ENCODE results near the gene COQ7. TPM values are rescaled to one million over a fixed set of nuclear protein-coding genes. Genes with fewer than 3 reads are reported as not detected.

Gene COQ7
- total RNA-seq, 1 donor from 2014 or later, result 22.0 TPM

DNA sequence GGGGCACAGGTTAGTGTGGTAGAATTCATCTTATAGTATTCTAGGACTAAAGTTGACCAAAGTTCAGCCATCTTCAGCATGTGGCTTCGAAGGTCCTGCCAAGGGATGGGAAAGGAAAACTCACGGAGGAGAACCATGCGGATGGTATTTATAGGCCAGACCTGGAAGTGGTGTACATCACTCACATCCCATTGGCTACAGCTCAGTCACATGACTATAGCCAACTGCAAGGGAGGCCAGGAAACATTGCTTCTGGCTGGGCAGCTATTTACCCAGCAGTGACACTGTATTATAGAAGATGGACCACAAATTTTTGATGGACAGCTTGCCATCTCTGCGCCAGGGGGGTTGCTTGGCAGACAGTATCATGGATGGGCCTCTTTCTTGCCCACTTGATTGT, 35.7 kb upstream of the COQ7 start:
- Histone ChIP-seq H3K36me3 (ENCODE audit: control insufficient read depth, insufficient read depth, low read length) (no peaks in the 10 kb centered on the region), H3K4me3 (ENCODE audit: low read depth, low read length) (no peak overlapping the region), H3K27me3 (ENCODE audit: control insufficient read depth, insufficient read depth, low read length) (no peaks in the 10 kb centered on the region)
- no peak for DNase-seq (ENCODE audit: low read depth)
- TF ChIP-seq, protein P1, sequence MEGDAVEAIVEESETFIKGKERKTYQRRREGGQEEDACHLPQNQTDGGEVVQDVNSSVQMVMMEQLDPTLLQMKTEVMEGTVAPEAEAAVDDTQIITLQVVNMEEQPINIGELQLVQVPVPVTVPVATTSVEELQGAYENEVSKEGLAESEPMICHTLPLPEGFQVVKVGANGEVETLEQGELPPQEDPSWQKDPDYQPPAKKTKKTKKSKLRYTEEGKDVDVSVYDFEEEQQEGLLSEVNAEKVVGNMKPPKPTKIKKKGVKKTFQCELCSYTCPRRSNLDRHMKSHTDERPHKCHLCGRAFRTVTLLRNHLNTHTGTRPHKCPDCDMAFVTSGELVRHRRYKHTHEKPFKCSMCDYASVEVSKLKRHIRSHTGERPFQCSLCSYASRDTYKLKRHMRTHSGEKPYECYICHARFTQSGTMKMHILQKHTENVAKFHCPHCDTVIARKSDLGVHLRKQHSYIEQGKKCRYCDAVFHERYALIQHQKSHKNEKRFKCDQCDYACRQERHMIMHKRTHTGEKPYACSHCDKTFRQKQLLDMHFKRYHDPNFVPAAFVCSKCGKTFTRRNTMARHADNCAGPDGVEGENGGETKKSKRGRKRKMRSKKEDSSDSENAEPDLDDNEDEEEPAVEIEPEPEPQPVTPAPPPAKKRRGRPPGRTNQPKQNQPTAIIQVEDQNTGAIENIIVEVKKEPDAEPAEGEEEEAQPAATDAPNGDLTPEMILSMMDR (IDR thresholded peaks at IDR 0.05; ENCODE audit: insufficient read depth, low read length, poor library complexity, severe bottlenecking), result no peak

DNA sequence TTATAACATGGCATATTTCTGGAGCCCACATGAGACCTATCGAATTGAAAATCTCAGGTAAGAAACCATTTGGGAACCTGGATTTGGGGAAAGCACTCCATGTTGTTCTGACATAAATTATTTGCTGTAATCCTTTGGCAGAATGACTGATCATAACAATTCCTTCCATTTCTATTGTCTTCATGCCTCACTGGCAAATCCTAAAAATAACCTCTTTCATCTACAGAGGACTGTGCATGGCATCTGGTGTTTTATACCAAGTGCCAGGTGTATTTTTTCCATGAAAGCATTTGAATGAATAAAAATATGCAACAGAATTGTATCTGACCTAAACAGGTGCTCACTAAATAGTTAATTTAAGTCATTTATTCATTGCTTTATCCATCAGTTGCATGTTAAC, 33.7 kb upstream of the COQ7 start:
- TF ChIP-seq, protein P1 (IDR thresholded peaks at IDR 0.05; ENCODE audit: insufficient read depth, low read length, poor library complexity, severe bottlenecking), result no peak
- Histone ChIP-seq H3K27me3 (ENCODE audit: control insufficient read depth, insufficient read depth, low read length) (no peaks in the 10 kb centered on the region), H3K4me3 (ENCODE audit: low read depth, low read length) (no peak overlapping the region), H3K36me3 (ENCODE audit: control insufficient read depth, insufficient read depth, low read length) (no peaks in the 10 kb centered on the region)
- no peak for DNase-seq (ENCODE audit: low read depth)

DNA sequence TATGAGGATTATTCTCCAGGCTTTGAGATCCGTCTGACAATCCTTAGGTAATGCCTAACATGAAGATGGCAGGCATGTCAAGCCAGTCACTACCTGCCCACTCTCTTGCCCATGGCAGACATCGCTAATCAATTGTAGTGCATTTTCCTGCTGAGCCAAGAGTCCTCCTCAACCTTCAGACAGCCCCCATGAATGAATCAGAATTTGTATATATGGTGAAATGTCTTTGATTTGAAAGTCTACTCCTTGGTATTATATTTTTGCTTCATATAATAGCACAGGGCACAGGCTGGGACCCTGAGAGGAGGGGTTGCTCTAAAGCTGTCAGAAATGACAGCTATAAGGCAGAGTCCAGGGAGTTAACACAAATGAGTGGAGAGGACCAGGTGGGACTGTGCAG, 27.0 kb upstream of the COQ7 start:
- TF ChIP-seq, protein P1 (IDR thresholded peaks at IDR 0.05; ENCODE audit: insufficient read depth, low read length, poor library complexity, severe bottlenecking), result no peak
- H3K36me3 ChIP-seq (ENCODE audit: control insufficient read depth, insufficient read depth, low read length), result no peaks in the 10 kb centered on the region
- no peaks in the 10 kb centered on the region for H3K27me3 ChIP-seq (ENCODE audit: control insufficient read depth, insufficient read depth, low read length)
- no peak overlapping the region for H3K4me3 ChIP-seq (ENCODE audit: low read depth, low read length)
- no peak for DNase-seq (ENCODE audit: low read depth)

DNA sequence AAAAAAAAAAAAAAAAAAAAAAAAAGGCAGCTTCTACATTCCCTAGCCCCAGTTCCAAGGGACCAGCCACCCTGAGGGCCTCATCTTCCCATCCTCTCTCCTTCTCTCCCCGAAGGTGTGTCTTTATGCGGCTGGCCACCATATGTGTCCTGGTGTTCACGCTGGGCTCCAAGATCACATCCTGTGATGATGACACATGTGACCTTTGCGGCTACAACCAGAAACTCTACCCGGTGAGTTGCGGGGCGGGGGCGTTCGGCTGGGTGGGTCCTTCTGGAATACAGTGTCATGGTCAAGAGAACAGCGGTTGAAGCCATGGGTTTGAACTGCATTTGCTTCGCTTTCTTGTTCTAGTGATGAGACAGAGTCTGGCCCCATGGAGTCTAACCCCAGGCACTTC, 22.6 kb upstream of the COQ7 start:
- Histone ChIP-seq H3K4me3 (ENCODE audit: low read depth, low read length) (no peak overlapping the region), H3K36me3 (ENCODE audit: control insufficient read depth, insufficient read depth, low read length) (no peaks in the 10 kb centered on the region), H3K27me3 (ENCODE audit: control insufficient read depth, insufficient read depth, low read length) (no peaks in the 10 kb centered on the region)
- no peak for DNase-seq (ENCODE audit: low read depth)
- TF ChIP-seq, protein P1 (IDR thresholded peaks at IDR 0.05; ENCODE audit: insufficient read depth, low read length, poor library complexity, severe bottlenecking), result no peak

GRCh38 chr16:19046062-19046461, 21.4 kb upstream of the COQ7 start:
- no peaks in the 10 kb centered on the region for H3K36me3 ChIP-seq (ENCODE audit: control insufficient read depth, insufficient read depth, low read length)
- no peaks in the 10 kb centered on the region for H3K27me3 ChIP-seq (ENCODE audit: control insufficient read depth, insufficient read depth, low read length)
- DNase-seq (ENCODE audit: low read depth), result no peak
- TF ChIP-seq, protein P1 (IDR thresholded peaks at IDR 0.05; ENCODE audit: insufficient read depth, low read length, poor library complexity, severe bottlenecking), result no peak
- no peak overlapping the region for H3K4me3 ChIP-seq (ENCODE audit: low read depth, low read length)

DNA sequence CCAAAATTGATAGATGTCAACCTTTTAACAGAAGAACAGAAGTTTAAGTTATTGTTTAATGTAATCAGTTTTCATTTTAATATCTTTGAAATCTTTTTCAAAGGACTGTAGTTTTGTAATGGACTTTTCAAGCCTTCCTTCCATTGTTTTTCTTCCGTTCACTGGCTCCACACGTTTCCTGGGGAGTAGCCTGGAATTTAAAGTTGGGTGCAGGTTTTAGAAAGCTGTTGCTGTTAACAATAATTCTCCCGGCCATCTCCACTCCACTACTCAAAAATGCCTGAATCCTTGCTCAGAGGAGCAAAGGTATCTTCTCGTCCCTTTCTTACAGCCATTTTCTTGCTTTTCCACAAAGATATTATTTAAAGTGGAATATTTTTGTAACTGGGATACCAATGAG, 4.7 kb upstream of the COQ7 start:
- TF ChIP-seq, protein P1 (IDR thresholded peaks at IDR 0.05; ENCODE audit: insufficient read depth, low read length, poor library complexity, severe bottlenecking), result no peak
- DNase-seq (ENCODE audit: low read depth), result no peak

More for the DNA sequence above, 4.7 kb upstream of the COQ7 start:
- no peak overlapping the region for H3K4me3 ChIP-seq (ENCODE audit: low read depth, low read length)
- no peaks in the 10 kb centered on the region for H3K27me3 ChIP-seq (ENCODE audit: control insufficient read depth, insufficient read depth, low read length)
- H3K36me3 ChIP-seq (ENCODE audit: control insufficient read depth, insufficient read depth, low read length), result no peaks in the 10 kb centered on the region
